Panc1 (cell line): Measurements from ENCODE around the gene LHX4. TPM values are rescaled to one million over a fixed set of nuclear protein-coding genes. Genes with fewer than 3 reads are reported as not detected.
A peak's percentile ranks its signal among the peaks of the same experiment; 100 is the strongest.

Source experiments
- ATAC-seq: fragments of 200-7000 bp; cut with Tn5 transposase; 2 replicates; pipeline ENCODE4 v1.9.1; 2020; ENCODE audit warnings: mild to moderate bottlenecking, moderate library complexity
- BruUV-seq: library from RNA; stranded (reverse); fragments of 400-500 nt; replicated peaks from 2 replicates; lab custom pipeline; 2021; lab: Mats Ljungman, UMichigan
- CTCF ChIA-PET: fragments of 300-600 bp; sonication (Branson Sonifier 250); formaldehyde crosslinking; loops from one replicate; lab custom pipeline; 2022; ENCODE audit warnings: antibody characterized with exemption; lab: Charles Lee
- POLR2A ChIA-PET: fragments of 300-600 bp; sonication (Branson Sonifier 250); formaldehyde crosslinking; loops from one replicate; lab custom pipeline; 2022; ENCODE audit warnings: antibody characterized with exemption; lab: Charles Lee
- DNase-seq: peaks from one replicate; pipeline ENCODE4 v3.0.0-alpha.2; 2010; ENCODE audit warnings: low read depth, low spot score
- H3K27ac ChIP-seq: 2 replicates; pipeline ENCODE4 v1.5.1; 2011; ENCODE audit warnings: mild to moderate bottlenecking, low read length, inconsistent platforms
- H3K27me3 ChIP-seq: fragments of 200-500 bp; sonication (Bioruptor generic); 2 replicates; pipeline ENCODE4 v1.6.0; 2014; ENCODE audit warnings: low read length, inconsistent platforms; ENCODE audit not compliant: control insufficient read depth, insufficient read depth
- H3K36me3 ChIP-seq: fragments of 200-500 bp; sonication (Bioruptor generic); 2 replicates; pipeline ENCODE4 v1.5.1; 2014; ENCODE audit warnings: inconsistent platforms, mild to moderate bottlenecking, low read length, moderate library complexity; ENCODE audit not compliant: control insufficient read depth, insufficient read depth
- H3K4me1 ChIP-seq: 2 replicates; pipeline ENCODE4 v1.5.1; 2011; ENCODE audit warnings: inconsistent platforms, mild to moderate bottlenecking, low read length, moderate library complexity; ENCODE audit not compliant: control insufficient read depth, insufficient read depth
- H3K4me3 ChIP-seq, 2 experiments: 2 replicates each; pipeline ENCODE4 v1.5.1; 2011 to 2012; ENCODE audit warnings: low read depth in 2 of 2, low read length in 2 of 2, mild to moderate bottlenecking in 2 of 2, inconsistent platforms in 1 of 2, moderate library complexity in 1 of 2
- H3K9me3 ChIP-seq: fragments of 200-500 bp; sonication (Bioruptor generic); 2 replicates; pipeline ENCODE4 v1.5.1; 2014; ENCODE audit warnings: low read depth, mild to moderate bottlenecking, inconsistent platforms, low read length, moderate library complexity; ENCODE audit not compliant: control insufficient read depth, insufficient read depth
- TCF7L2 ChIP-seq: IDR thresholded peaks from 2 replicates; pipeline ENCODE4 v1.6.1; 2011; ENCODE audit warnings: mild to moderate bottlenecking, low read depth, low read length, inconsistent platforms
- in situ Hi-C: cut with HindIII; loops from 2 replicates; pipeline ENCODE4 v1.10.0; 2016; ENCODE audit warnings: low sequenced_read_pairs, low pct_unique_long_range_greater_than_20kb
- intact Hi-C: fragments of 100-400 bp; cut with micrococcal nuclease; formaldehyde crosslinking; loops from one replicate; pipeline ENCODE4 v1.10.0; 2022; ENCODE audit not compliant: unreplicated experiment
- total RNA-seq: library from RNA; stranded (reverse); gene quantifications from one replicate; pipeline ENCODE4 v1.2.1, GENCODE V29; 2021; ENCODE audit not compliant: unreplicated experiment
- TF ChIP-seq, protein P1 (sequence below): fragments of 450-650 bp; IDR thresholded peaks from 2 replicates; pipeline ENCODE4 v1.5.1; 2017; ENCODE audit warnings: mild to moderate bottlenecking
- TF ChIP-seq, protein P2 (sequence below), 2 experiments: IDR thresholded peaks; 2 replicates each; pipeline ENCODE4 v1.6.1; 2011 to 2012; ENCODE audit warnings: low read depth in 2 of 2, control low read depth in 1 of 2, low read length in 1 of 2, mild to moderate bottlenecking in 1 of 2, moderate library complexity in 1 of 2; ENCODE audit not compliant: insufficient read depth in 1 of 2

LHX4 gene
- total RNA-seq, 1 experiment from 2014 or later, result 0.72 TPM

DNA sequence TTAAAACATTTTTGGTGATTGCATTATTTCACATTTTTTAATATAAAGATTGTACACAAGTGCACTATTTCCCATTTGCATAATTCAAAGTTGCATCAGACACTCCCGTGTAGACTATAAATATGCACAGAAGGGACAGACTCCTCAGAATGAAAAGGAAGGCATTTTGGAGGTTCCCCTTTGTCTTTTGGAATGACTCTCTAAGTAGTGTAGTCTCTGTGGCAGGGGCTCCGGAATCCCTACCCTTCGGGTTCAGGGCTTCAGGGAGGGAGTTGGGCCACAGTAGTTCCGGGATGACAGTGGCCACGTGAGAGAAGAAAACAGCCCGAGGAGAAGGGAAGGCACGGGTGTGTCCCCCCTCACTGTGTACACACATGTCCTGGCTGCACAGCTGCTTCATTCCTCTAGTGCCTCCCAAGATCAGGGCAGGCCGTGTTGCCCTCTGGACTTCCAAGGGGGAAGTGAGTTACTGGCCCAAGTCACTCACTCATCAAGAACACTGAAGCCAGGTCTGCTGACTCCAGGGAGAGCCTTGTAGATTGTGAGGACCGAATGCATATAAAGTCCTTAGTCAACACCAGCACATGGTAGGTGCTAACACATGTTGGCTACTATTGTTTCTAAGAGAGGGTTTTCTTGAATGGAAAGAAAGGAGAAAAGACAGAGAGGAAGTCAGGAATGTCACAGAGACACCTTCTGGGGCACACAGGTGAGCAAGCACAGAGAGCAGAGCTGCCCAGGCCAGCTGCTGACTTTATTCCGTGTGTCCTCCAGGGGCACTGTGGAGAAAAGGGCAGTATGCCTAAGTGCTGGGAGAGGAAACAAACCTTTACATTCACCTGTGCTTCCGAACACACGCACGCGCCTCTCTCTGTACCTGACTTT is 39.8 kb downstream of the LHX4 start:
- no peak overlapping the region for H3K27ac ChIP-seq
- no peaks in the 10 kb centered on the region for H3K9me3 ChIP-seq
- ATAC-seq (peak; percentile 78), DNase-seq (no peak)
- no peaks in the 10 kb centered on the region for H3K27me3 ChIP-seq
- in situ Hi-C loops, result no loop called here
- intact Hi-C loops, result no loop called here
- ChIA-PET POLR2A (no interaction called here), CTCF (interaction anchor here (0.5 to 0.6 kb wide), 2 partner anchors 10 to 294 kb away, joined by 3 to 4 read pairs; no protein-coding TSS in a partner anchor)
- H3K36me3 ChIP-seq, result no peaks in the 10 kb centered on the region
- TF ChIP-seq, protein P1, sequence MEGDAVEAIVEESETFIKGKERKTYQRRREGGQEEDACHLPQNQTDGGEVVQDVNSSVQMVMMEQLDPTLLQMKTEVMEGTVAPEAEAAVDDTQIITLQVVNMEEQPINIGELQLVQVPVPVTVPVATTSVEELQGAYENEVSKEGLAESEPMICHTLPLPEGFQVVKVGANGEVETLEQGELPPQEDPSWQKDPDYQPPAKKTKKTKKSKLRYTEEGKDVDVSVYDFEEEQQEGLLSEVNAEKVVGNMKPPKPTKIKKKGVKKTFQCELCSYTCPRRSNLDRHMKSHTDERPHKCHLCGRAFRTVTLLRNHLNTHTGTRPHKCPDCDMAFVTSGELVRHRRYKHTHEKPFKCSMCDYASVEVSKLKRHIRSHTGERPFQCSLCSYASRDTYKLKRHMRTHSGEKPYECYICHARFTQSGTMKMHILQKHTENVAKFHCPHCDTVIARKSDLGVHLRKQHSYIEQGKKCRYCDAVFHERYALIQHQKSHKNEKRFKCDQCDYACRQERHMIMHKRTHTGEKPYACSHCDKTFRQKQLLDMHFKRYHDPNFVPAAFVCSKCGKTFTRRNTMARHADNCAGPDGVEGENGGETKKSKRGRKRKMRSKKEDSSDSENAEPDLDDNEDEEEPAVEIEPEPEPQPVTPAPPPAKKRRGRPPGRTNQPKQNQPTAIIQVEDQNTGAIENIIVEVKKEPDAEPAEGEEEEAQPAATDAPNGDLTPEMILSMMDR, result peak; percentile 83
- no peak for TF ChIP-seq TCF7L2
- no peak overlapping the region for H3K4me3 ChIP-seq
- no peaks in the 10 kb centered on the region for H3K4me1 ChIP-seq
- no TSS peak for BruUV-seq

DNA sequence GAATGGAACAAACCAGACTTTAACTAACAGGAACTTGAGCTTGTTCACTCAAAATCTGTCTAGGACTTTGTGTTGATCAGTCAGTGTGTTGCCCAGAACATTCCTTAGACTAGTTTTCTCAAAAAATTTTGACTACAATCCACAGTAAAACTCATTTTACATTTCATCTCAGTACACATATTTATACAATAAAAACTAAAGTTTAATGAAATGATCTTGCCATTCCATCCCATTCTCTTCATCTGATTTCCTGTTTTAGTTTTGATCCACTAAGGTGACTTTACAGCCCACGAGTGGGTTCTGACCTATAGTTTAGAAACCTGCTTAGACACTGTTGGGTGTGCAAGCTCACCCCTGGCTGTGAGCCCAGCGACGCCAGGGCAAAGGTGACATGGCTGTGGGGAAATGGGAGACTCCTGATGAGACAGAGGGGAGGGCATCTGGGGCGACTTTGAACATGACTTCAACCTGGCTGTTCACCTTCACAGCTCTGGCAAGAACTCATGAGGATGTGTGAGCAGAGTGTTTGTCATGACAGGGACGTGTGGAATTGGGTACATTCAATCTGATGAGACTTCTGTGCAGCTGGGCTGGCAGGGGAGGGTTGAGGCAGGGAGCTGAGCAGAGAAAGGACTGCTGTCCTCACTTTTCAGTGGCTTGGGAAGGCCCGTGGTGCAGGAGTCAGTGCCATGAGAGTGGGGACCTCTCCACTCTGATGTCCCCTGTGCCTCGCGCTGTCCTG is 40.6 kb downstream of the LHX4 start:
- no TSS peak for BruUV-seq
- in situ Hi-C loops, result no loop called here
- H3K36me3 ChIP-seq, result no peaks in the 10 kb centered on the region
- no peak overlapping the region for H3K4me3 ChIP-seq
- TF ChIP-seq, protein P2, sequence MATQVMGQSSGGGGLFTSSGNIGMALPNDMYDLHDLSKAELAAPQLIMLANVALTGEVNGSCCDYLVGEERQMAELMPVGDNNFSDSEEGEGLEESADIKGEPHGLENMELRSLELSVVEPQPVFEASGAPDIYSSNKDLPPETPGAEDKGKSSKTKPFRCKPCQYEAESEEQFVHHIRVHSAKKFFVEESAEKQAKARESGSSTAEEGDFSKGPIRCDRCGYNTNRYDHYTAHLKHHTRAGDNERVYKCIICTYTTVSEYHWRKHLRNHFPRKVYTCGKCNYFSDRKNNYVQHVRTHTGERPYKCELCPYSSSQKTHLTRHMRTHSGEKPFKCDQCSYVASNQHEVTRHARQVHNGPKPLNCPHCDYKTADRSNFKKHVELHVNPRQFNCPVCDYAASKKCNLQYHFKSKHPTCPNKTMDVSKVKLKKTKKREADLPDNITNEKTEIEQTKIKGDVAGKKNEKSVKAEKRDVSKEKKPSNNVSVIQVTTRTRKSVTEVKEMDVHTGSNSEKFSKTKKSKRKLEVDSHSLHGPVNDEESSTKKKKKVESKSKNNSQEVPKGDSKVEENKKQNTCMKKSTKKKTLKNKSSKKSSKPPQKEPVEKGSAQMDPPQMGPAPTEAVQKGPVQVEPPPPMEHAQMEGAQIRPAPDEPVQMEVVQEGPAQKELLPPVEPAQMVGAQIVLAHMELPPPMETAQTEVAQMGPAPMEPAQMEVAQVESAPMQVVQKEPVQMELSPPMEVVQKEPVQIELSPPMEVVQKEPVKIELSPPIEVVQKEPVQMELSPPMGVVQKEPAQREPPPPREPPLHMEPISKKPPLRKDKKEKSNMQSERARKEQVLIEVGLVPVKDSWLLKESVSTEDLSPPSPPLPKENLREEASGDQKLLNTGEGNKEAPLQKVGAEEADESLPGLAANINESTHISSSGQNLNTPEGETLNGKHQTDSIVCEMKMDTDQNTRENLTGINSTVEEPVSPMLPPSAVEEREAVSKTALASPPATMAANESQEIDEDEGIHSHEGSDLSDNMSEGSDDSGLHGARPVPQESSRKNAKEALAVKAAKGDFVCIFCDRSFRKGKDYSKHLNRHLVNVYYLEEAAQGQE (IDR thresholded peaks at IDR 0.05; ENCODE audit: insufficient read depth in 1 of 2, low read depth in 2 of 2, low read length in 1 of 2), result no peak
- TF ChIP-seq, protein P1, result peak; percentile 59
- H3K4me1 ChIP-seq, result no peaks in the 10 kb centered on the region
- DNase-seq (no peak), ATAC-seq (no peak)
- ChIA-PET POLR2A (no interaction called here), CTCF (interaction anchor here (0.5 kb wide), 1 partner anchor 295 kb away, joined by 3 read pairs; no protein-coding TSS in a partner anchor)
- H3K27ac ChIP-seq, result no peak overlapping the region
- intact Hi-C loops, result no loop called here
- H3K27me3 ChIP-seq, result no peaks in the 10 kb centered on the region
- no peaks in the 10 kb centered on the region for H3K9me3 ChIP-seq
